Right lobe of liver (tissue), 4 donors: Measurements from ENCODE around the gene NTN4.

Source experiments
- CTCF ChIP-seq, 4 donors: fragments of 200-600 bp in 3 of 4; fragments of 450-650 bp in 1 of 4; IDR thresholded peaks; one replicate each; pipeline versions ENCODE4 v1.5.1 to v1.8.0; 2016 to 2022; ENCODE audit warnings: antibody characterized with exemption in 4 of 4, mild to moderate bottlenecking in 2 of 4
- POLR2A ChIP-seq: fragments of 450-650 bp; IDR thresholded peaks from one replicate; pipeline ENCODE4 v1.6.1; 2017; ENCODE audit warnings: antibody characterized with exemption, mild to moderate bottlenecking
- donor health status: DM: no; HTN: no; CAD: no.
- donor health status: DM: no; HTN: no; CAD: no.
- donor health status: DM: no; HTN: yes; CAD: no.

DNA sequence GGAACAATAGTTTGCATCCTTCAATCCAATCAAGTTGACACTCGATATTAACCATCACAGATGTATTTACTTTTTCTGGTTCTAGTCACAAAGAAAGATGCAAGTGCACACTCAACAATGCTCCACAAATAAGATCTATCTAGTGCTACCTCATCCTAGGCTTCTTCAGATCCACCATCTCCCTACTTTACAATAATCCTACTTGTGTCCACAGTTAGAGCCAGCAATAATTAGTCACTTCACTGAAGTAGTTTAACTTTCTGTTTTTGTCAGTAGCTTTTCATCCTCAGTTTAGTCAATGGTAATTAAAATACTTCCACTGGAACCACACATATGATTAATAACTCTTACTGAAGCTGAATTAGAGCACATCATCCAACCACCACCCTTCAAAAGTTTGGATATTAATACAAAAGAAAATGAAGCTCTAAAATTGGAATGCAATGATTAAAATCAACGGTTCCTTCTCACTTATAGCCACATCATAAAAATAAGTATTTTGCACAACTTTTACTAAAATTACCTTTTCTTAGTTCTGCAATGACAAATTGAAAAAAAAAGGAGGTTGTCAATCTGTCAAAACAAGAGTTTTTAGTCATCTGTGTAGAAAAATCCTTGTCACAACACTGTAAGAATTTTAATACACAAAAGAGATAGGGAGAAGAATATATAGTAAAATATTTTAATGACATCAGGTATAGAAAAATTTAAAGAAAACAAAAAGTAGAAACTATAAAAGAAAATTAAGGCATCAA is 39.9 kb upstream of the NTN4 start:
- TF ChIP-seq CTCF (IDR thresholded peaks at IDR 0.05), result no peak
- no peak for TF ChIP-seq POLR2A
